Measurements from ENCODE around the gene FMO5. TPM values are rescaled to one million over a fixed set of nuclear protein-coding genes. Genes with fewer than 3 reads are reported as not detected.

FMO5 gene
- total and polyA plus RNA-seq, 2 of the 13 experiments (the other 11 are each of a cell fraction or from before 2014, with no cell fraction given), result 48.2 to 149 TPM

DNA sequence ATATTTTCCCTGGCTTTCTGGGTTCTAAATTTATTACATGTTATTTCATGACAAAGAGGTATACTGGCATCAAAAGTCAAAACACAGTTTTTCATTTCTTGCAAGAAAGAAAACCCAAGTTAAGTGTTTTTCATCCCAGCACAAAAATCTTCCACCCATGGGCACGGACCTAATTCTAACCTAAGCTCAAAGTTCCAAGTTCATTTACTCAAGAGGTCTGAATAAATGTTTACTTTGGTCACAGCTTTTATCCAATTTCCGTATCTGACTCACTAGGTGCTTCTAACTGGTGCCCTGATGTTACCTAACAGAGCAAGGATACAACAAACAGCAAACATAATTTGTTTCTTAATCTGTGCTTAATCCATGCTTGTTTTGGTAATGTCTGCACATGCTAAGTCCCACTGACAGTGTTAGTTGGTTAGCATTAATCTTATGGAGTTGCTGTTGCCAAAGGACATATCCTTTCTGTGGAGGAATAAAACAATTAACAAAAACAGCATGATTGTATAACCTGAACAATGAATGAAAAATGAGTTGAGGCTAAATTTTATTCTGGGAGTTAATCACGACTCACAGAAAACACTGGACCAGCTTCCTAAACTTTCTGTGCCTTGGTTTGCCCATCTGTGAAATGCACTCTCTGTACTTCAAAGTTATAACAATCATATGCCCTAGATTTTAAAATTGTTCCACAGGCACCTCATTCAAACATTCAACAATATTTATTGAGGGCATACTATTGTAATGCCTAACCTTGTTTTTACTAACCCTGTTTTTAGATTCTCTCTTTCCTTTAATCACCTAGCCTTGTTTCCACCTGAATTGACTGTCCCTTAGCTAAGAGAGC is 13.1 kb upstream of the FMO5 start (continued):
- TF ChIP-seq, protein P1, sequence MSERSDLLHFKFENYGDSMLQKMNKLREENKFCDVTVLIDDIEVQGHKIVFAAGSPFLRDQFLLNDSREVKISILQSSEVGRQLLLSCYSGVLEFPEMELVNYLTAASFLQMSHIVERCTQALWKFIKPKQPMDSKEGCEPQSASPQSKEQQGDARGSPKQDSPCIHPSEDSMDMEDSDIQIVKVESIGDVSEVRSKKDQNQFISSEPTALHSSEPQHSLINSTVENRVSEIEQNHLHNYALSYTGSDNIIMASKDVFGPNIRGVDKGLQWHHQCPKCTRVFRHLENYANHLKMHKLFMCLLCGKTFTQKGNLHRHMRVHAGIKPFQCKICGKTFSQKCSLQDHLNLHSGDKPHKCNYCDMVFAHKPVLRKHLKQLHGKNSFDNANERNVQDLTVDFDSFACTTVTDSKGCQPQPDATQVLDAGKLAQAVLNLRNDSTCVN (CRISPR knock-in tag; IDR thresholded peaks at IDR 0.05; ENCODE audit: borderline replicate concordance), result no peak
- TF ChIP-seq, protein P2, sequence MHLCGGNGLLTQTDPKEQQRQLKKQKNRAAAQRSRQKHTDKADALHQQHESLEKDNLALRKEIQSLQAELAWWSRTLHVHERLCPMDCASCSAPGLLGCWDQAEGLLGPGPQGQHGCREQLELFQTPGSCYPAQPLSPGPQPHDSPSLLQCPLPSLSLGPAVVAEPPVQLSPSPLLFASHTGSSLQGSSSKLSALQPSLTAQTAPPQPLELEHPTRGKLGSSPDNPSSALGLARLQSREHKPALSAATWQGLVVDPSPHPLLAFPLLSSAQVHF (CRISPR knock-in tag; IDR thresholded peaks at IDR 0.05), result no peak
- TF ChIP-seq HDAC2 (CRISPR knock-in tag; IDR thresholded peaks at IDR 0.05) (peak; percentile 94), ZNF430 (CRISPR knock-in tag; IDR thresholded peaks at IDR 0.05) (no peak), ZNF501 (CRISPR knock-in tag; IDR thresholded peaks at IDR 0.05) (no peak), RXRB (CRISPR knock-in tag; IDR thresholded peaks at IDR 0.05; ENCODE audit: borderline replicate concordance) (peak; percentile 95), ZSCAN20 (CRISPR knock-in tag; IDR thresholded peaks at IDR 0.05; ENCODE audit: borderline replicate concordance) (no peak), ZNF264 (CRISPR knock-in tag; IDR thresholded peaks at IDR 0.05) (peak; percentile 70; the same call in 1 of the 2 replicates), ZBTB38 (CRISPR knock-in tag; IDR thresholded peaks at IDR 0.05) (no peak), GABPB1 (CRISPR knock-in tag; IDR thresholded peaks at IDR 0.05) (no peak), ZNF20 (CRISPR knock-in tag; IDR thresholded peaks at IDR 0.05) (no peak), MED1 (CRISPR knock-in tag; IDR thresholded peaks at IDR 0.05) (peak; percentile 99)
- TF ChIP-seq, protein P3, sequence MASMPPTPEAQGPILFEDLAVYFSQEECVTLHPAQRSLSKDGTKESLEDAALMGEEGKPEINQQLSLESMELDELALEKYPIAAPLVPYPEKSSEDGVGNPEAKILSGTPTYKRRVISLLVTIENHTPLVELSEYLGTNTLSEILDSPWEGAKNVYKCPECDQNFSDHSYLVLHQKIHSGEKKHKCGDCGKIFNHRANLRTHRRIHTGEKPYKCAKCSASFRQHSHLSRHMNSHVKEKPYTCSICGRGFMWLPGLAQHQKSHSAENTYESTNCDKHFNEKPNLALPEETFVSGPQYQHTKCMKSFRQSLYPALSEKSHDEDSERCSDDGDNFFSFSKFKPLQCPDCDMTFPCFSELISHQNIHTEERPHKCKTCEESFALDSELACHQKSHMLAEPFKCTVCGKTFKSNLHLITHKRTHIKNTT (CRISPR knock-in tag; IDR thresholded peaks at IDR 0.05), result no peak
- TF ChIP-seq, protein P4, sequence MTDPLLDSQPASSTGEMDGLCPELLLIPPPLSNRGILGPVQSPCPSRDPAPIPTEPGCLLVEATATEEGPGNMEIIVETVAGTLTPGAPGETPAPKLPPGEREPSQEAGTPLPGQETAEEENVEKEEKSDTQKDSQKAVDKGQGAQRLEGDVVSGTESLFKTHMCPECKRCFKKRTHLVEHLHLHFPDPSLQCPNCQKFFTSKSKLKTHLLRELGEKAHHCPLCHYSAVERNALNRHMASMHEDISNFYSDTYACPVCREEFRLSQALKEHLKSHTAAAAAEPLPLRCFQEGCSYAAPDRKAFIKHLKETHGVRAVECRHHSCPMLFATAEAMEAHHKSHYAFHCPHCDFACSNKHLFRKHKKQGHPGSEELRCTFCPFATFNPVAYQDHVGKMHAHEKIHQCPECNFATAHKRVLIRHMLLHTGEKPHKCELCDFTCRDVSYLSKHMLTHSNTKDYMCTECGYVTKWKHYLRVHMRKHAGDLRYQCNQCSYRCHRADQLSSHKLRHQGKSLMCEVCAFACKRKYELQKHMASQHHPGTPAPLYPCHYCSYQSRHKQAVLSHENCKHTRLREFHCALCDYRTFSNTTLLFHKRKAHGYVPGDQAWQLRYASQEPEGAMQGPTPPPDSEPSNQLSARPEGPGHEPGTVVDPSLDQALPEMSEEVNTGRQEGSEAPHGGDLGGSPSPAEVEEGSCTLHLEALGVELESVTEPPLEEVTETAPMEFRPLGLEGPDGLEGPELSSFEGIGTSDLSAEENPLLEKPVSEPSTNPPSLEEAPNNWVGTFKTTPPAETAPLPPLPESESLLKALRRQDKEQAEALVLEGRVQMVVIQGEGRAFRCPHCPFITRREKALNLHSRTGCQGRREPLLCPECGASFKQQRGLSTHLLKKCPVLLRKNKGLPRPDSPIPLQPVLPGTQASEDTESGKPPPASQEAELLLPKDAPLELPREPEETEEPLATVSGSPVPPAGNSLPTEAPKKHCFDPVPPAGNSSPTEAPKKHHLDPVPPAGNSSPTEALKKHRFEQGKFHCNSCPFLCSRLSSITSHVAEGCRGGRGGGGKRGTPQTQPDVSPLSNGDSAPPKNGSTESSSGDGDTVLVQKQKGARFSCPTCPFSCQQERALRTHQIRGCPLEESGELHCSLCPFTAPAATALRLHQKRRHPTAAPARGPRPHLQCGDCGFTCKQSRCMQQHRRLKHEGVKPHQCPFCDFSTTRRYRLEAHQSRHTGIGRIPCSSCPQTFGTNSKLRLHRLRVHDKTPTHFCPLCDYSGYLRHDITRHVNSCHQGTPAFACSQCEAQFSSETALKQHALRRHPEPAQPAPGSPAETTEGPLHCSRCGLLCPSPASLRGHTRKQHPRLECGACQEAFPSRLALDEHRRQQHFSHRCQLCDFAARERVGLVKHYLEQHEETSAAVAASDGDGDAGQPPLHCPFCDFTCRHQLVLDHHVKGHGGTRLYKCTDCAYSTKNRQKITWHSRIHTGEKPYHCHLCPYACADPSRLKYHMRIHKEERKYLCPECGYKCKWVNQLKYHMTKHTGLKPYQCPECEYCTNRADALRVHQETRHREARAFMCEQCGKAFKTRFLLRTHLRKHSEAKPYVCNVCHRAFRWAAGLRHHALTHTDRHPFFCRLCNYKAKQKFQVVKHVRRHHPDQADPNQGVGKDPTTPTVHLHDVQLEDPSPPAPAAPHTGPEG (CRISPR knock-in tag; IDR thresholded peaks at IDR 0.05), result no peak
- TF ChIP-seq, protein P5, sequence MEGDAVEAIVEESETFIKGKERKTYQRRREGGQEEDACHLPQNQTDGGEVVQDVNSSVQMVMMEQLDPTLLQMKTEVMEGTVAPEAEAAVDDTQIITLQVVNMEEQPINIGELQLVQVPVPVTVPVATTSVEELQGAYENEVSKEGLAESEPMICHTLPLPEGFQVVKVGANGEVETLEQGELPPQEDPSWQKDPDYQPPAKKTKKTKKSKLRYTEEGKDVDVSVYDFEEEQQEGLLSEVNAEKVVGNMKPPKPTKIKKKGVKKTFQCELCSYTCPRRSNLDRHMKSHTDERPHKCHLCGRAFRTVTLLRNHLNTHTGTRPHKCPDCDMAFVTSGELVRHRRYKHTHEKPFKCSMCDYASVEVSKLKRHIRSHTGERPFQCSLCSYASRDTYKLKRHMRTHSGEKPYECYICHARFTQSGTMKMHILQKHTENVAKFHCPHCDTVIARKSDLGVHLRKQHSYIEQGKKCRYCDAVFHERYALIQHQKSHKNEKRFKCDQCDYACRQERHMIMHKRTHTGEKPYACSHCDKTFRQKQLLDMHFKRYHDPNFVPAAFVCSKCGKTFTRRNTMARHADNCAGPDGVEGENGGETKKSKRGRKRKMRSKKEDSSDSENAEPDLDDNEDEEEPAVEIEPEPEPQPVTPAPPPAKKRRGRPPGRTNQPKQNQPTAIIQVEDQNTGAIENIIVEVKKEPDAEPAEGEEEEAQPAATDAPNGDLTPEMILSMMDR (CRISPR knock-in tag; IDR thresholded peaks at IDR 0.05), result no peak

Measured in HepG2 (cell line).